ENCODE data around the gene STIM1. TPM values are rescaled to one million over a fixed set of nuclear protein-coding genes. Genes with fewer than 3 reads are reported as not detected.
A peak's percentile ranks its signal among the peaks of the same experiment; 100 is the strongest.

STIM1 gene
- total RNA-seq, 4 donors from 2014 or later = 65.2 to 150 (median 92.6) TPM

DNA sequence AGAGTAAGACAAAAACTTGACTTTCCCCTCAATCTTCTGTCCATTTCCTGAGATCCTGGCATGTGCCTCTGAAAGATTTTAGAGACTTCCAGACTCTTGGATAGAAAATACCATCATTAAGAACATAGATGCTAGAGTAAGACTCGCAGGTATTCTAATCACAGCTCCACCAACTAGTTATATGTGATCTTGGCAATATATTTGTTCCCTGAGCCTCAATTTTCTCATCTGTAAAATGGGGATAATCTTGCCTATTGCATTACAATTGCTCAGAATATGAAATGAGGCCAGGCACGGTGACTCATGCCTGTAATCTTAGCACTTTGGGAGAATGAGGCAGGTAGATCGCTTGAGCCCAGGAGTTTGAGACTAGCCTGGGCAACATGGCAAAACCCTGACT is 25.4 kb upstream of the STIM1 start:
- intact Hi-C loops (cut with DNase I) = no loop called here
- peaks cover 29 to 68% (median 49%) of the 10 kb centered on the region in 4 donors for H3K36me3 ChIP-seq
- 98% methylated on average over 3 of the region's 3 CpGs for WGBS
- no peak for DNase-seq (ENCODE audit: extremely low spot score)
- peaks cover 37 to 43% (median 42%) of the 10 kb centered on the region in 4 donors for H3K4me1 ChIP-seq
- H3K27me3 ChIP-seq = no peaks in the 10 kb centered on the region
- no peak for TF ChIP-seq POLR2AphosphoS5 (IDR thresholded peaks at IDR 0.05)
- TF ChIP-seq EP300 (IDR thresholded peaks at IDR 0.05) = no peak
- TF ChIP-seq POLR2A (IDR thresholded peaks at IDR 0.05; ENCODE audit: low read depth) = no peak
- TF ChIP-seq, protein P1, sequence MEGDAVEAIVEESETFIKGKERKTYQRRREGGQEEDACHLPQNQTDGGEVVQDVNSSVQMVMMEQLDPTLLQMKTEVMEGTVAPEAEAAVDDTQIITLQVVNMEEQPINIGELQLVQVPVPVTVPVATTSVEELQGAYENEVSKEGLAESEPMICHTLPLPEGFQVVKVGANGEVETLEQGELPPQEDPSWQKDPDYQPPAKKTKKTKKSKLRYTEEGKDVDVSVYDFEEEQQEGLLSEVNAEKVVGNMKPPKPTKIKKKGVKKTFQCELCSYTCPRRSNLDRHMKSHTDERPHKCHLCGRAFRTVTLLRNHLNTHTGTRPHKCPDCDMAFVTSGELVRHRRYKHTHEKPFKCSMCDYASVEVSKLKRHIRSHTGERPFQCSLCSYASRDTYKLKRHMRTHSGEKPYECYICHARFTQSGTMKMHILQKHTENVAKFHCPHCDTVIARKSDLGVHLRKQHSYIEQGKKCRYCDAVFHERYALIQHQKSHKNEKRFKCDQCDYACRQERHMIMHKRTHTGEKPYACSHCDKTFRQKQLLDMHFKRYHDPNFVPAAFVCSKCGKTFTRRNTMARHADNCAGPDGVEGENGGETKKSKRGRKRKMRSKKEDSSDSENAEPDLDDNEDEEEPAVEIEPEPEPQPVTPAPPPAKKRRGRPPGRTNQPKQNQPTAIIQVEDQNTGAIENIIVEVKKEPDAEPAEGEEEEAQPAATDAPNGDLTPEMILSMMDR (IDR thresholded peaks at IDR 0.05) = no peak
- H3K9me3 ChIP-seq = no peaks in the 10 kb centered on the region
- no peak overlapping the region for H3K4me3 ChIP-seq
- H3K27ac ChIP-seq (replicated peaks in 1 of 4) = no peak overlapping the region

DNA sequence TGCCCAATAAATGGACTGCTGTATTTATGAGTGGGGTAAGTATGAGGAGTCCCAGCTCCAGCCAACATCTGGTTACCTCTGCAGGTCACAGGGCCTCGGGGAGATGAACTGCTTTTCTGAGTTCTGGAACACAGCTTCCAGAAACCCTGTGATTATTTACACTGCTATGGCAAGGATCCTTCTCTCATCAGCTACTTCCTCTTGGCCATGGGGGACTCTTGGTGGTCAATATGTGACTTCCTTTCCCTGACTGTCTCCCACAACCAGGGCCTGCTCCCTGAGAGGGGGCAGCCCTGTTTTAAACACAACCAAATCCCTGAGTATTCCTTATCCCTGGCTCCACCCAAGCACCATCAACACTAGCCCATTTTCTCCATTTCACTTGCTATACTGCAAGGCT is 24.7 kb upstream of the STIM1 start:
- peaks cover 43 to 49% (median 49%) of the 10 kb centered on the region in 4 donors for H3K4me1 ChIP-seq
- TF ChIP-seq POLR2AphosphoS5 (IDR thresholded peaks at IDR 0.05) (no peak), POLR2A (IDR thresholded peaks at IDR 0.05; ENCODE audit: low read depth) (no peak), EP300 (IDR thresholded peaks at IDR 0.05) (no peak)
- TF ChIP-seq, protein P1 (IDR thresholded peaks at IDR 0.05) = no peak
- H3K9me3 ChIP-seq = no peaks in the 10 kb centered on the region
- no peak overlapping the region for H3K4me3 ChIP-seq
- no peaks in the 10 kb centered on the region for H3K27me3 ChIP-seq
- peaks cover 29 to 65% (median 43%) of the 10 kb centered on the region in 4 donors for H3K36me3 ChIP-seq
- intact Hi-C loops (cut with DNase I) = no loop called here
- 83% methylated on average over 1 of the region's 1 CpG for WGBS
- peak overlapping the region in 1 of 4 donors; percentile 2 for H3K27ac ChIP-seq (replicated peaks in 1 of 4)
- no peak for DNase-seq (ENCODE audit: extremely low spot score)

DNA sequence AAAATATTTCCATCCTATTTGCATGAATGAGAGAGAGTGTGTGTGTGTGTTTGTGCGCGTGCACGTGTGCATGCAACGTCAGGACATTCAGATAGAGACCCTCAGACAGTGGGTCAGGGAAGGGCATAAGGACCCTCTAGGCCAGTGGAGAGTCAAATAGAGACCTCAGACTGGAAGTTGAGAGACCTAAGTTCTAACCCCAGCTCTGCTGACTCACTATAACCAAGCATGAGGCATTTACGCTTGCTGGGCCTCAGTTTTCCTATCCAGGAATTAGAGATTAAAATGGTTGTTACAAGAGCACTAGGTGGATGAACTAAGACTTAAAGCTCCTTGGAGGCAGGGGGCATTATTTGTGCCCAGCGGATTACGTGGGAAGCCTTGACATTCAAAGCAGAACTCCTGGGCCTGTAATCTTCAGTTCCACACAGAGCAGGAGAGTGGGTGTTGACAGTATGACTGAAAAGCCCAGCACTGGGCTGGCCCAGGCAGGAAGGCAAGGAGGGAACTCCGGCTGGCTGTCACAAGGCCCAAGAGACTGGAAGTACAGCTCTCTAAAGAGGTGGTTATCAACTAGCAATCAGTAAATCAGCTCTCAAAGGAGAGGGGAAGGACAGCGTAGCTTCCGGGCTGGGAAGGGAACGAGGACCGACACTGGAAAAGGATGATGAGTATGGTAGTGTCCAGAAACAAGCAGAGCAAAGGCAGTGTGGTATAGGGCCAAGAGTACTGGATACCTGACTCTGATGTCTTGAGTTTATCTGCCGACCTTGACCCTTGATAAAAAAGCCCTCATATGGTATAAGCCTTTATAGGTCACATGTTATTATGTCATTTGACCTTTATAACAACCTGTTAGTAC is 23.9 kb upstream of the STIM1 start:
- peaks cover 52 to 58% (median 57%) of the 10 kb centered on the region in 4 donors for H3K4me1 ChIP-seq
- H3K4me3 ChIP-seq = no peak overlapping the region
- no peaks in the 10 kb centered on the region for H3K27me3 ChIP-seq
- H3K36me3 ChIP-seq = peaks cover 26 to 56% (median 35%) of the 10 kb centered on the region in 4 donors
- no peak for DNase-seq (ENCODE audit: extremely low spot score)
- no peaks in the 10 kb centered on the region for H3K9me3 ChIP-seq
- 72% methylated on average over 9 of the region's 13 CpGs for WGBS
- TF ChIP-seq EP300 (IDR thresholded peaks at IDR 0.05) (no peak), POLR2AphosphoS5 (IDR thresholded peaks at IDR 0.05) (no peak)
- TF ChIP-seq, protein P1 (IDR thresholded peaks at IDR 0.05) = no peak
- intact Hi-C loops (cut with DNase I) = no loop called here
- H3K27ac ChIP-seq (replicated peaks in 1 of 4) = peak overlapping the region in 2 of 4 donors; percentile 2 to 6

DNA sequence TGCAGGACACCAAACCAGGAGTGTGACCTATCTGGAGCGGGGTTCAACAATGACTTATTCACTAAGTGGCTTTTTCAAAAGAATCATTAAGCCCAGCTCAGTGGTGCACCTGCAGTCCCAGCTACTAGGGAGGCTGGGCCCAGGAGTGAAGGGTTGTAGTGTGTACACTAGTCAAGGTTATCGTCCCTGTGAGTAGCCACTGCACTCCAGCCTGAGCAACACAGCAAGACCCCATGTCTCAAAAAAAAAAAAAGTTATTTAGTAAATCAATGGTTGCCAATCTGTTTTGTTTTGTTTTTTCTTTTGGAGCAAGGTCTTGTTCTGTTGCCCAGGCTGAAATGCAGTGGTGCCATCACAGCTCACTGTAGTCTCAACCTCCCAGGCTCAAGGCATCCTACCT is 22.6 kb upstream of the STIM1 start:
- 90% methylated on average over 2 of the region's 2 CpGs for whole genome bisulfite sequencing
- intact Hi-C loops (cut with DNase I) = no loop called here
- DNase-seq (ENCODE audit: extremely low spot score) = no peak
- H3K4me3 ChIP-seq = no peak overlapping the region
- TF ChIP-seq, protein P1 (IDR thresholded peaks at IDR 0.05) = no peak
- TF ChIP-seq POLR2AphosphoS5 (IDR thresholded peaks at IDR 0.05) = no peak
- no peaks in the 10 kb centered on the region for H3K27me3 ChIP-seq
- H3K27ac ChIP-seq (replicated peaks in 1 of 4) = peak overlapping the region in 1 of 4 donors; percentile 2
- peaks cover 14 to 44% (median 23%) of the 10 kb centered on the region in 4 donors for H3K36me3 ChIP-seq
- peaks cover 63 to 70% (median 69%) of the 10 kb centered on the region in 4 donors for H3K4me1 ChIP-seq
- H3K9me3 ChIP-seq = no peaks in the 10 kb centered on the region

Measured in esophagus muscularis mucosa (tissue), 4 donors.